ENCODE results near the gene PCDH17. TPM values are rescaled to one million over a fixed set of nuclear protein-coding genes. Genes with fewer than 3 reads are reported as not detected.

The PCDH17 gene
- total RNA-seq, 1 donor from 2014 or later, result 0.39 TPM

- no peak for DNase-seq (ENCODE audit: low read depth in 2 of 2)
Observed at GRCh38 chr13:57734306-57734705, 102.8 kb downstream of the PCDH17 start.

DNA sequence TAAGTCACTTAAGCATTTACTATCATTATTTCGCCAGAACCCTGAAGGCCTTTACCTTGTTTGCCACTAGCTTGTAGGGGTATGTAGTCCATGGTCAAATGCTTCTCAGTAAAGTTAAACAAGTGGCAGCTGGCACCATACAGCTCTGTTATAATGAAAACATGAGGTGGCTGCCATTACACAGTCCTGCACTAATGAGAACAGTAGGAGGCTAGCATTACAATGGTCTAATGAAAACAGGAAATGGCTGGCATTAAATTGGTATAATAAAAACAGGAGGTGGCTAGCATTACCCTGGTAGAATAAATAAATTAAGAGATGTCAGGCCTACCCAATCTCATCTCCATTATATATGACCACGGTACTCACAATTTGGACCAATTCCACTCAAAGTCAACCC lies 107.5 kb downstream of the PCDH17 start:
- no peak for DNase-seq (ENCODE audit: low read depth in 2 of 2)

DNA sequence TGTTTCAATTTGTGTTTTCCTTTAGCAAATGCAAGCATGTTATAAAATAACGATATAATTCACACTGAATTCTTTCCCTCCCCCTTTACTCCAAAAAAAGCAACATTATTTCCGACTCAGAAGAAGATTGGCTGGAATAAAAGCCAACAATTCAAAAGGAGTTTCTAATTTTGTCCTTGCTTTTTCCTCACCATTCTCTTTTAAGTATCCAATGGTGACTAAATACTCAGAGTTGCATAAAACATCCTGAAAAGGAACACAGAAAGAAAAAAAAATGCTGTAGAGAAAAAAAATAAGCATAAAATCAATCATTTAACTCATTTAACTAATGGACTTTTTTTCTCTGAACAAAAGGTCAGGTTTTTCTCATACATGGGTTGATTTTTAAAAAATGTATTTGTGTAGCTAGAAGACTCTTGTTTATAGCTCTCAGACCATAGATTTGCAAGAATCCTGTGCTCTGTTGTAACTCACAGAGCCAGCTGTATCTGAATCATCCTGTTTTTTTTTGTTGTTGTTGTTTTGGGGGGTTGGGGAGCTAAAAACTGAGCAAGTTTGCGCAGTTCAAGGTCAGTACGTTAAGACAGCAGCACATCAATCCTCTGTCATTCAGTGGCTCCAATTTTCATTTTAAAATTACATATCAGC lies 108.1 kb downstream of the PCDH17 start:
- no peak for DNase-seq (ENCODE audit: low read depth in 2 of 2)

DNA sequence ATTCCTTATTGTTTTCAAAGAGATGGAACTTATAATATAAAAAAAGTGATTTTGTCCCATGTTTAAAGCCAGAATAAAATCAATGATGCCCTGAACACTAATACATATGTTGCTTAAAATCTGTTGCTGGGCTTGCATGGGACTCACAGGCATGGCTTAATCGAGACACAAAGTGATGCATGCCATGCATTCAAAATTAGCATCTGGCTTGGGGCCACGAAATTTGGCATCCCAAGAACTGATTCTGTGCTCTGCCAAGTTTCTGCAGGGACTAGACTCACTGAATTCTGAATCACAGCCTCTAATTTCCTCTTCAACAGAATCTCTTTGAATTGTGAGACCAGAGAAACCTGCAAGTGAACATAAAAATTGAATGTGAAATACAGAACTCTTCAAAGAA lies 109.2 kb downstream of the PCDH17 start:
- DNase-seq (ENCODE audit: low read depth in 2 of 2), result no peak

DNA sequence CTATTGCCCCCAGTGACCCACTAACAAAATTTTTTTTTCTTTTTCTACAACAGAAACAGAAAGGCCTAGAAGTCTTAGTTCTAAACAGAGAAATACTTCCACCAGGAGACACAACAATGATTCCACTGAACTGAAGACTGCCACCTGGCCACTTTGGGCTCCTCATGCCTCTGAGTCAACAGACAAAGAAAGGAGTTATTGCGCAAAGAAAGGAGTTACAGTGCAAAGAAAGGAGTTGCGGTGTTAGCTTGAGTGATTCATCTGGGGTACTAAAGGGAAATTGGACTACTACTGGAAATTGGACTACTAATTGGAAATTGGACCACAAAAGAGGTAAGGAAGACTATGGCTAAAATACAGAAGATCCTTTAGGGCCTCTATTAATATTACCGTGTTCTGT lies 116.6 kb downstream of the PCDH17 start:
- no peak for DNase-seq (ENCODE audit: low read depth in 2 of 2)

DNA sequence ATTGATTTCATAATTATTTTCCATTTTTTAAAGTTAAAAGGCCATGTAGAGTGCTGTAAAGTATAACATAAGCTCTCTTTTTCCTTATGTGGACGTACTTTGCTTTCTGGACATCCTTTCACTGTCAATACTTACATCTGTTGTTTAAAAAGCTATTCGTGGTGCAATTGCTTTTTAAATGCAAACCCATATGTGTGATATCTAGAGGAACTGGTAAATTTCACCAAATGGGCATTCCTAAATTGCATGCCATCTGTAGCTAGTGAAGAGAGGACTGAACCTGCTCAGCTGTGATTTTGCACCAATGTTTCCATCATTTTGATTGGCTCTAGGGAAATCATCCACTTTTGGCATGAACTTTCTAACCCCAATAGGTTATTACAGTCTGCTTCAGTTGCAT lies 129.4 kb downstream of the PCDH17 start:
- no peak for DNase-seq (ENCODE audit: low read depth in 2 of 2)

DNA sequence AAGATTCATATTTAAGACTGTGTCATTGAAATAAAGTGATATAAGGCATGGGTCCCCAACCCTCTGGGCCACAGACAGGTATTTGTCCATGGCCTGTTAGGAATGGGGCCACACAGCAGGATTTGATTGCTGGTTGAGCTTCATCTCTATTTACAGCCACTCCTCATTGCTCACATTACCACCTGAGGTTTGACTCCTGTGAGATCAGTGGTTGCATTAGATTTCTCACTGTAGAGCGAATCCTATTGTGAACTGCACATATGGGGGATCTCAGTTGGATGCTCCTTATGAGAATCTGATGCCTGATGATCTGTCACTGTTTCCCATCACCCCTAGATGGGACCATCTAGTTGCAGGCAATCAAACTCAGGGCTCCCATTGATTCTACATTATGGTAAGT lies 132.1 kb downstream of the PCDH17 start:
- no peak for DNase-seq (ENCODE audit: low read depth in 2 of 2)

All from dermis microvascular lymphatic vessel endothelial cell (primary cell).